Activated CD8-positive, alpha-beta memory T cell treated with anti-CD3 and anti-CD28 coated beads for 36 hours (primary cell): ENCODE measurements around the gene SCGB1A1. TPM values are rescaled to one million over a fixed set of nuclear protein-coding genes. Genes with fewer than 3 reads are reported as not detected.
"Not testable (repeated sequence)": the region's sequence is repeated elsewhere in the genome, so short reads cannot be mapped to it uniquely, and the experiment has no call there.

Experiments used
- CTCF ChIA-PET: fragments of 350-600 bp; sonication (Branson Sonifier 250); formaldehyde crosslinking; loops from one replicate; lab custom pipeline; 2021; ENCODE audit warnings: antibody characterized with exemption; lab: Charles Lee
- POLR2A ChIA-PET: fragments of 350-600 bp; sonication (Branson Sonifier 250); formaldehyde crosslinking; loops from one replicate; lab custom pipeline; 2021; ENCODE audit warnings: antibody characterized with exemption; lab: Charles Lee
- total RNA-seq, 2 experiments: library from RNA; stranded (reverse); gene quantifications; one replicate each; pipeline ENCODE4 v1.2.3, GENCODE V29; 2021

The SCGB1A1 gene
- total RNA-seq: not detected

DNA sequence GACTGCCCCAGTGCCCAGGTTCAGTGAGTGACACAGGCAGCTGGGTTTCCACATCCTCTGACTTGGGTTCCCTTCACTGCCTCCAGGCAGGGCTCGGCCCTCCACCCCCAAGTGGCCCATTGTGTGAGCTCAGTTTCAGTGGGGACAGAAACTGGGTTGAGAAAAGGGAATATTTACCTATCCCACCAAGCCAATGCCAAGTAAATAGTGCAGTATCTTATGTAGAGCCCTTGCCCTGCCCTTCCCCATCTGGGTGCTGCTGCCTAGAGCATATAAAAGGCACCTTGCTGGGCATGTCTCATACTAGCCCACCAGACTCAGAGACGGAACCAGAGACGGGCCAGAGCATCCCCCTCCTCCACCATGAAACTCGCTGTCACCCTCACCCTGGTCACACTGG is at the start of gene SCGB1A1:
TSS of gene SCGB1A1 (plus strand) at position 301 of the 400 bp plus-strand sequence. CDS start at position 364, 63 bp downstream.
- ChIA-PET CTCF (no interaction called here), POLR2A (no interaction called here)

DNA sequence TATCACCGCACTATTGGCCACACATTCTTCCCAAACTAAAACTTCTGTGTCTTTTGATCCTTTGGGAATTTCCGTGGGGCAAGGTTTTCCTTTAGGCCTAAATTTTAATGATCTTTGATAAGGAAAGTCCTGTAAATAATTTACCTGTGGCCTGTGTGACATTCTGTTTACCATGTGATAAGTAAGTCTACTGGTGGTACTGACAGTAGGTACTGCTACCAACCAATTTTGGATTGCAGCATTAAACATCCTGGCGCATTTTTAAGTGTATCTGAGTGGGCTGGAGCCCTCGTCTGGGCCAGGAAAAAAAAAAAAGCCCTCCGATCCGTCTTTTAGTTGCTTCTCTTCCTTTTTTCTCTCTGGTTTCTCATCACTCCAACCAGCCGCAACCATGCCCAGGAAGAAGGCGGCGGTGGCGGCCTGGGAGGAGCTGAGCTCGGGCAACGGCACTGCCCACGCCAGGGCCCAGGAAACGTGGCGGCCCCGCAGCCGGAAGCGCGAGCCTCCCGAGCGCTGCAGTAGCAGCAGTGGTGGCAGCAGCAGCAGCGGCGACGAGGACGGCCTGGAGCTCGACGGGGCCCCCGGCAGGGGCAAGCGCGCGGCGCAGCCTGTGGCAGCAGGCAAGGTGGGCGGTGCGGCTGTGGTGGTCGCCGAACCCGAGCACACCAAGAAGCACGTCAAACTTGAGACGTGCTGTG is 47.9 kb upstream of the SCGB1A1 start:
- POLR2A ChIA-PET: interaction anchor here (0.7 kb wide), 1 partner anchor 377 kb away, joined by 7 read pairs; no protein-coding TSS in a partner anchor

GRCh38 chr11:62372871-62373270 is 46.0 kb upstream of the SCGB1A1 start:
- ChIA-PET POLR2A (no interaction called here), CTCF (interaction anchor here (0.6 to 2.9 kb wide), 2 partner anchors 33 to 34 kb away, joined by 3 to 12 read pairs; no protein-coding TSS in a partner anchor)

More for the DNA sequence above, 47.9 kb upstream of the SCGB1A1 start:
- CTCF ChIA-PET: interaction anchor here (0.6 to 2.9 kb wide), 5 partner anchors 28 to 1400 kb away, joined by 3 to 12 read pairs (median 3); partner anchors contain the start of gene ASRGL1

- CTCF ChIA-PET: interaction anchor here (0.6 to 2.9 kb wide), 3 partner anchors 33 to 35 kb away, joined by 3 to 12 read pairs (median 7); no protein-coding TSS in a partner anchor
- POLR2A ChIA-PET: no interaction called here
Measured at GRCh38 chr11:62373464-62374119, 45.2 kb upstream of the SCGB1A1 start.

DNA sequence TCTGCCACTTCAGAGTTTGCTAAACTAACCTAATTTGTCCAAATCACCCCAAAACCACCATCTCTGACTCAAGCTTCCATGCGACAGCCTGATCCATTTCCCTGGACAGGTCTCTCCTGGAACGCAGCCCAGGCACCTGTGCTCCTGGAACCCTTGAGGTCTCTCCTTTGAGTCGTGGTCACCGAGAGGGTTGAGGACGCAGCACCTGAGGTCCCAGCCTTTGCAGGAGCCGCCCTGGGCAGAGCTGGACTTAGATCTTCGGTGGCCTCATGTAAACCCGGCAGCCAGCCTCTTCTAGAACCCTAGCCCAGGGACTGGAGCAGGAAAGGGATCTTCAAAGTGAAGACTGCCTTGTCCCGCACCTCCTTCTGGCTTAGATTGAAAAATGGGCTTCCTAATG is 44.0 kb upstream of the SCGB1A1 start:
- CTCF ChIA-PET: interaction anchor here (1.7 kb wide), 1 partner anchor 35 kb away, joined by 7 read pairs; no protein-coding TSS in a partner anchor

GRCh38 chr11:62378459-62379063 is 40.3 kb upstream of the SCGB1A1 start:
- CTCF ChIA-PET: interaction anchor here (1.2 kb wide), 1 partner anchor 38 kb away, joined by 8 read pairs; no protein-coding TSS in a partner anchor
- POLR2A ChIA-PET: not testable (repeated sequence)

More for the DNA sequence above, 44.0 kb upstream of the SCGB1A1 start:
- POLR2A ChIA-PET: no interaction called here

- POLR2A ChIA-PET: not testable (repeated sequence)
- CTCF ChIA-PET: interaction anchor here (1.2 to 1.3 kb wide), 2 partner anchors 39 to 58 kb away, joined by 6 to 8 read pairs; no protein-coding TSS in a partner anchor
Measured at GRCh38 chr11:62379586-62379985, 39.2 kb upstream of the SCGB1A1 start.

- CTCF ChIA-PET: interaction anchor here (0.9 to 1.3 kb wide), 2 partner anchors 42 to 162 kb away, joined by 3 read pairs; no protein-coding TSS in a partner anchor
- POLR2A ChIA-PET: not testable (repeated sequence)
Measured at GRCh38 chr11:62380821-62381245, 38.0 kb upstream of the SCGB1A1 start.

DNA sequence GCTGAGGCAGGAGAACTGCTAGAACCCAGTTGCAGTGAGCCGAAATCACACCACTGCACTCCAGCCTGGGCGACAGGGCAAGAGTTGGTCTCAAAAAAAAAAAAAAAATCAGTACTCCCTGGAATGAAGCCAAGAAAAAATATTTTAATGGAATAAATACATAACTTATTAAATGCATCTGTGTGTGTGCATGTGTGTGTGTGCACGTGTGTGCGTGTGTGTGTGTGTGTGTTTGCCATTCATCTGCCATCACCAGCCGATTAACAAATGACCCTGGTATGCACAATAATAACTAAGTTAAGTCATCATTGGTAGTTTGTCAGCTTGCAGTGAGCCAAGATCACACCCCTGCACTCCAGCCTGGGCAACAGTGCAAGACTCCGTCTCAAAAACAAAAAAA is 35.0 kb upstream of the SCGB1A1 start:
- ChIA-PET POLR2A (no interaction called here), CTCF (interaction anchor here (0.6 to 0.7 kb wide), 2 partner anchors 371 to 527 kb away, joined by 3 read pairs; no protein-coding TSS in a partner anchor)

DNA sequence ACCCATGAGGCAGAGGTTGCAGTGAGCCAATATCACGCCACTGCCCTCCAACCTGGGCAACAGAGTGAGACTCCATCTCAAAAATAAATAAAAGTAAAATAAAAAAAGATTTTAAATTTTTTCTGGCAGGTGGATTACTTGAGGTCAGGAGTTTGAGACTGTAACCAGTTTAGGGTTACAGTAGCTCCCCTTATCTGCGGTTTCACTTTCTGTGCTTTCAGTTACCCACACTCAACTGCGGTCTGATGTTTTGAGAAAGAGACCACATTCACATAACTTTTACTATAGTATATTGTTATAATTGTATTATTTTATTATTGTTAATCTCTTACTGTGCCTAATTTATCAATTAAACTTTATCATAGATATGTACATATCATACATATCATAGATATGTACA is 32.8 kb upstream of the SCGB1A1 start:
- CTCF ChIA-PET, POLR2A ChIA-PET: not testable (repeated sequence)

- CTCF ChIA-PET: no interaction called here
Measured at GRCh38 chr11:62387381-62387780, 31.5 kb upstream of the SCGB1A1 start.

DNA sequence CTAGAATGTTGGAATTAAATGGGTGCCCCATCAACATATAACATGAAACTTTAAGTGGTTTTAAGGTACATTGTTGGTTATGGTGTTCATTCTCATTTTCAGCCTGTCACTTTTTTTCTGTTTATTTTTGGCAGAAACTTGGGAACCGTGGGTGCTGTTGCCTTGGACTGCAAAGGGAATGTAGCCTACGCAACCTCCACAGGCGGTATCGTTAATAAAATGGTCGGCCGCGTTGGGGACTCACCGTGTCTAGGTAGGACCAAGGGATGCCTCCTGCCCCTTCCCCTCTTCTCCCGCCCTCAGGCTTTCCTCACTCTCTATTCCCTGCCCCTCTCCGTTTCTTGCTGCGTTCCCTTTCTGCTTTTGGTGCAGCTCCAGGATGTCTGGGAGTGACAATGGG is 29.8 kb upstream of the SCGB1A1 start:
- CTCF ChIA-PET: interaction anchor here (4.0 kb wide), 1 partner anchor 154 kb away, joined by 12 read pairs; no protein-coding TSS in a partner anchor
- POLR2A ChIA-PET: interaction anchor here (0.7 kb wide), 1 partner anchor 80 kb away, joined by 9 read pairs; no protein-coding TSS in a partner anchor

More at GRCh38 chr11:62387381-62387780, 31.5 kb upstream of the SCGB1A1 start:
- POLR2A ChIA-PET: no interaction called here

DNA sequence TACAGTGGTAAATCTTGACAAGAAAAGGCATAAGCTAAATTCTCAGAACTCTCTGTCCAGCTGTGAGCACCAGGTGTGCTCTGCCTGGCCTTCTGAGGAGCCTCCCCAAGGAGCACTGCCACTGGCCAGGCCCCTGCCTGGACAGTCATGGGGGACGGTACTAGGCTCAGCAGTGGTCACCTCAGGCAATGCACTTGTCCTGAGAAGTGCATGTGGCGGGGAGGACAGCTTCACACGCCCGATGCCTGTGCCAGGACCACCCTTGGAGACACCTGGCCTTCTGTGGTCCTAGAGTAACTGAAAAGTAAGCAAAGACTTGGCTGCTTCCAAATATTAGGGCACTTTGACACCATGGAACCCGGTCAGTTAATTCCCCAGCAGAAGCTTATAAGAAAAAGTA is 28.6 kb upstream of the SCGB1A1 start:
- CTCF ChIA-PET: interaction anchor here (0.5 to 4.0 kb wide), 3 partner anchors 47 to 317 kb away, joined by 3 to 12 read pairs (median 3); partner anchors contain the start of gene BSCL2

DNA sequence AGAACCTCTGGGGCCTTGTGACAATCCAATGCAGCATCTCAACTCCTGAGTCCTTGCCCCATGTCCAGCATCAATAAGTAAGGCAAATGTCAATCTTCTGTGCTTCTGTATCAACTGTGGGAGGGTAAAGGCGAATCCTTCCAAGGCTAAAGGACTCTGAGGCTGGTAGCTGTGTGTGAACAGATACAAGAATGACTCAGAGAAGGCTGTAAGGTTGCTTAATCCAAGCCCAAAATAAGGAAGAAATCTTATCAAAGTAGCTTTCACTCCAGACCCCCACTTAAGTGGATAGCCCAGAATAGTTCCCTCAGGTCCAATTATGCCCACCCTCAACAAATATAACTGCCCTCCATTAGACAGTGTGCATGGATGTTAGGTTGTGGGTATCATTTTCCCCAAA is 28.1 kb upstream of the SCGB1A1 start:
- ChIA-PET CTCF (interaction anchor here (0.8 to 4.0 kb wide), 4 partner anchors 34 to 316 kb away, joined by 3 to 12 read pairs (median 3); partner anchors contain the start of gene BSCL2), POLR2A (no interaction called here)

More for the DNA sequence above, 28.6 kb upstream of the SCGB1A1 start:
- POLR2A ChIA-PET: no interaction called here

DNA sequence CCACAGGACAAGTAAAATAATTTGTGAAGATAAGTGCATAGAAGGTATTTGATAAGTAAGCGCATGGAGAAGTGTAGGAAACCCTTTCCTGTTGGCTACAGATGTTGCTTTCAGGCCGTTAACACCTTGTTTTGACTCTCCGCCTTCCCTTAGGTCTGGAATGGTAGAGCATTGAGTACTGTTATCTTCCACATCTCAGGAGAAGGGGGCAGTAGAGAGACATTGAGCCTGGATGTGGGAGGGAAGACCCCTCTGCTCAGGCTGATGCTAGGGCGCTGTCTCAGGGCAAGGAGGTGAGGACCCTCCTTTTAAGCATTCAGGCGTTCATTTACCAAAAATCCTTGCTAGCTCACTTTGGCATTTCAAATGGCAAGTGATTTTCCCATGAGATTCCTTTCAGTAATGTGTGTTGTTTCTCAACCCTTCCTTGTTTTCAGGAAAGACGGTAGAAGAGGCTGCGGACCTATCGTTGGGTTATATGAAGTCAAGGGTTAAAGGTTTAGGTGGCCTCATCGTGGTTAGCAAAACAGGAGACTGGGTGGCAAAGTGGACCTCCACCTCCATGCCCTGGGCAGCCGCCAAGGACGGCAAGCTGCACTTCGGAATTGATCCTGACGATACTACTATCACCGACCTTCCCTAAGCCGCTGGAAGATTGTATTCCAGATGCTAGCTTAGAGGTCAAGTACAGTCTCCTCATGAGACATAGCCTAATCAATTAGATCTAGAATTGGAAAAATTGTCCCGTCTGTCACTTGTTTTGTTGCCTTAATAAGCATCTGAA is 27.0 kb upstream of the SCGB1A1 start:
- POLR2A ChIA-PET: no interaction called here

DNA sequence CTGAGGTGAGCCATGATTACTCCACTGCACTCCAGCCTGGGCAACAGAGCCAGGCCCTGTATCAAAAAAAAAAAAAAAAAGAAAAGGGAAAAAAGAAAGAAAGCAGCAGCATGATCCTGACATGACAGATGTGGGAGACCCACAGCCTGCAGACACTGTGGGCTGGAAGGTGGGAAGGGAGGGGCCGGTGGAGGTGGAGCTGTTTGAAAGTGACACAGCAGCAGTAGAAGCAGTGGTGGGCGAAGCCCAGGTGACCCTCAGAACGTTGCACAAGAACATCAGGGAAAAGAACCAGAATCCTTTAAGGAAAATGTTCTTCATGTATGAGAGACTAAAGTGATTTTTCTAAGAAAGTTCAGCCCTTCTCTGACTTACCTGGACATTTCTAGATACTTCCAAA is 26.3 kb upstream of the SCGB1A1 start:
- ChIA-PET CTCF (interaction anchor here (0.5 to 4.0 kb wide), 6 partner anchors 10 to 310 kb away, joined by 3 to 12 read pairs (median 4); no protein-coding TSS in a partner anchor), POLR2A (interaction anchor here (0.8 kb wide), 1 partner anchor 159 kb away, joined by 4 read pairs; no protein-coding TSS in a partner anchor)

More for the DNA sequence above, 27.0 kb upstream of the SCGB1A1 start:
- CTCF ChIA-PET: interaction anchor here (0.8 to 4.0 kb wide), 5 partner anchors 15 to 315 kb away, joined by 3 to 12 read pairs (median 3); partner anchors contain the start of gene BSCL2

GRCh38 chr11:62393061-62393611 is 25.7 kb upstream of the SCGB1A1 start:
- ChIA-PET POLR2A (interaction anchor here (0.8 kb wide), 1 partner anchor 159 kb away, joined by 4 read pairs; no protein-coding TSS in a partner anchor), CTCF (interaction anchor here (0.5 to 1.3 kb wide), 4 partner anchors 9 to 302 kb away, joined by 3 to 5 read pairs (median 4); no protein-coding TSS in a partner anchor)
